ENCODE measurements around the gene VIL1.

The VIL1 gene

GRCh38 chr2:218389333-218390150 is 29.4 kb upstream of the VIL1 start:
- no peak for DNase-seq (ENCODE audit: low read depth)
- no peak overlapping the region for H3K4me3 ChIP-seq (ENCODE audit: low read length)
- no peak for TF ChIP-seq CTCF (conservative IDR thresholded peaks at IDR 0.05; ENCODE audit: low read depth, low read length)

GRCh38 chr2:218391202-218391601 is 27.7 kb upstream of the VIL1 start:
- H3K4me3 ChIP-seq (ENCODE audit: low read length), result no peak overlapping the region
- DNase-seq (ENCODE audit: low read depth), result no peak
- TF ChIP-seq CTCF (conservative IDR thresholded peaks at IDR 0.05; ENCODE audit: low read depth, low read length), result no peak

- TF ChIP-seq CTCF (conservative IDR thresholded peaks at IDR 0.05; ENCODE audit: low read depth, low read length), result no peak
- no peak for DNase-seq (ENCODE audit: low read depth)
- H3K4me3 ChIP-seq (ENCODE audit: low read length), result no peak overlapping the region
Measured at GRCh38 chr2:218392459-218392858, 26.5 kb upstream of the VIL1 start.

DNA sequence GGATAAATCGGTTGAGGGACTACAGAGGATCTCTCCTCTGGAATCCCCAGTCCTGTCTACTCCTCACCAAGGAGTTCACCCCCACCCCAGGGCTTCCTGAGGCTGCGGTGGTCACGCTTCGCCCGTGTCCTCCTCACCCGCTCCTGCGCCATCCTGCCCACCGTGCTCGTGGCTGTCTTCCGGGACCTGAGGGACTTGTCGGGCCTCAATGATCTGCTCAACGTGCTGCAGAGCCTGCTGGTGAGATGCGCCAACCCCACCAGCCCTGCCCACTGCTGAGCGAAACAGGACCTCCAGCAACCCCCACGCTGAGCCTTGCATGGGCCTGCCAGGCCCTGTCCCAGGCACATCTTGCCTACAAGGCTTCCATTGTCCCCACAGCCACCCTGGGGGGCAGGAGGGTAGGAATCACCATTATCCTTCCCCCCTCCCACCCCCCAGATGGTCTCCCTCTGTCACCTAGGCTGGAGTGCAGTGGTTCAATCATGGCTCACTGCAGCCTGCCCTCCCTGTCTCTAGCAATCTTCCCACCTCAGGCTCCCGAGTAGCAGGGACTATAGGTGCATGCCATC is 25.9 kb upstream of the VIL1 start:
- no peak for DNase-seq (ENCODE audit: low read depth)
- TF ChIP-seq CTCF (conservative IDR thresholded peaks at IDR 0.05; ENCODE audit: low read depth, low read length), result no peak
- no peak overlapping the region for H3K4me3 ChIP-seq (ENCODE audit: low read length)

GRCh38 chr2:218393750-218394290 is 25.1 kb upstream of the VIL1 start:
- no peak for TF ChIP-seq CTCF (conservative IDR thresholded peaks at IDR 0.05; ENCODE audit: low read depth, low read length)
- no peak for DNase-seq (ENCODE audit: low read depth)
- H3K4me3 ChIP-seq (ENCODE audit: low read length), result no peak overlapping the region

DNA sequence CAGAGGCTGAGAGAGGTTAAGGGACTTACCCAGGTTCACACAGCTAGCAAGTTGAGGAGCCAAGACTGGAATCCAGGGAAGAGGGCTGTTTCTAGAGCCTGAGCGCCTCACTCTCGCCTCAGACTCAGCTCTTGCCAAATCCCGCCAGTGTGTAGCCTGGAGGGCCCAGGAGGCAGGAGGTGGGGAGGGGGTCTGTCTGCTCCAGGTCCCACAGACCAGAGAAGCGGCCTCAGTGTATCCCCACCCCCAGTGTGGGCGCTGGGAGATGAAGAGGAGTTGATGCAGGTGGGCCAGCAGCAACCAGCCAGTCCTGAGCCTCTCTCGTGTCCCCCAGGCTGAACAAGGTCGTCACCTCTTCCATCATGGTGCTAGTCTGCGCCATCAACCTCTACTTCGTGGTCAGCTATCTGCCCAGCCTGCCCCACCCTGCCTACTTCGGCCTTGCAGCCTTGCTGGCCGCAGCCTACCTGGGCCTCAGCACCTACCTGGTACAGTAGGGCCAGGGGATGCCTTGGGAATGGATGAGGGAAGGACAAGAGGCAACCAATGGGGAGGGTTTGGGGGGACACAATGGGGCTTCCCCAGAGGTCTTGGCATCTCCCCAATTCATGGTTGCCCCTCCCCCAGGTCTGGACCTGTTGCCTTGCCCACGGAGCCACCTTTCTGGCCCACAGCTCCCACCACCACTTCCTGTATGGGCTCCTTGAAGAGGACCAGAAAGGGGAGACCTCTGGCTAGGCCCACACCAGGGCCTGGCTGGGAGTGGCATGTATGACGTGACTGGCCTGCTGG is 24.4 kb upstream of the VIL1 start:
- TF ChIP-seq CTCF (conservative IDR thresholded peaks at IDR 0.05; ENCODE audit: low read depth, low read length), result no peak
- DNase-seq (ENCODE audit: low read depth), result no peak
- H3K4me3 ChIP-seq (ENCODE audit: low read length), result no peak overlapping the region

Measured in retinal pigment epithelial cell (primary cell).